Measurements from ENCODE around the gene EXOC3L1.

DNA sequence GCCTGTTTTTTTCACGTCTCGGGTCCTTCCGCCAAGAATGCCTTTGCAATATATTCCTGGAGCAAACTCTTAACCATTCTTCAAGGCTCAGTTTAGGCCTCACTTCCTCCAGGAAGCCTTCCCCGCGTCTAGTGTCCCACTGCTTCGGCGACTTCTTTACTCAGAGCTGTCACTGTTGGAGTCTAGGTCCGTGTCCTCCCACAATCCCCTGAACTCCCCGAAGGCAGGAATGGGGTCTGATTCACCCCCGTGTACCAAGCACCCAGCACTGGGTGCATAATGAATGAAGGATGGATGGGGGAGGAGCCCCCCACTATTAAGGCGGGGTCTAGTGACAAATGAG lies 6.7 kb downstream of the EXOC3L1 start:
- TF ChIP-seq, protein P1, sequence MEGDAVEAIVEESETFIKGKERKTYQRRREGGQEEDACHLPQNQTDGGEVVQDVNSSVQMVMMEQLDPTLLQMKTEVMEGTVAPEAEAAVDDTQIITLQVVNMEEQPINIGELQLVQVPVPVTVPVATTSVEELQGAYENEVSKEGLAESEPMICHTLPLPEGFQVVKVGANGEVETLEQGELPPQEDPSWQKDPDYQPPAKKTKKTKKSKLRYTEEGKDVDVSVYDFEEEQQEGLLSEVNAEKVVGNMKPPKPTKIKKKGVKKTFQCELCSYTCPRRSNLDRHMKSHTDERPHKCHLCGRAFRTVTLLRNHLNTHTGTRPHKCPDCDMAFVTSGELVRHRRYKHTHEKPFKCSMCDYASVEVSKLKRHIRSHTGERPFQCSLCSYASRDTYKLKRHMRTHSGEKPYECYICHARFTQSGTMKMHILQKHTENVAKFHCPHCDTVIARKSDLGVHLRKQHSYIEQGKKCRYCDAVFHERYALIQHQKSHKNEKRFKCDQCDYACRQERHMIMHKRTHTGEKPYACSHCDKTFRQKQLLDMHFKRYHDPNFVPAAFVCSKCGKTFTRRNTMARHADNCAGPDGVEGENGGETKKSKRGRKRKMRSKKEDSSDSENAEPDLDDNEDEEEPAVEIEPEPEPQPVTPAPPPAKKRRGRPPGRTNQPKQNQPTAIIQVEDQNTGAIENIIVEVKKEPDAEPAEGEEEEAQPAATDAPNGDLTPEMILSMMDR (IDR thresholded peaks at IDR 0.05): no peak
- no peak for TF ChIP-seq POLR2A (IDR thresholded peaks at IDR 0.05)
